Muscle of arm (tissue), 12 donors: ENCODE data around the gene RGMA. TPM values are rescaled to one million over a fixed set of nuclear protein-coding genes. Genes with fewer than 3 reads are reported as not detected.

Source experiments
- DNase-seq: peaks from one replicate; pipeline ENCODE4 v3.0.0-alpha.2; 2013
- polyA plus RNA-seq, 12 donors: library from polyadenylated mRNA; unstranded; fragments of 120-200 nt; gene quantifications; one replicate each; pipeline ENCODE4 v1.2.1, GENCODE V29; 2013; ENCODE audit not compliant: insufficient read length in 12 of 12

The RGMA gene
- polyA plus RNA-seq, 12 donors: 42.9 to 90.9 (median 58.4) TPM; not detected in 1

DNA sequence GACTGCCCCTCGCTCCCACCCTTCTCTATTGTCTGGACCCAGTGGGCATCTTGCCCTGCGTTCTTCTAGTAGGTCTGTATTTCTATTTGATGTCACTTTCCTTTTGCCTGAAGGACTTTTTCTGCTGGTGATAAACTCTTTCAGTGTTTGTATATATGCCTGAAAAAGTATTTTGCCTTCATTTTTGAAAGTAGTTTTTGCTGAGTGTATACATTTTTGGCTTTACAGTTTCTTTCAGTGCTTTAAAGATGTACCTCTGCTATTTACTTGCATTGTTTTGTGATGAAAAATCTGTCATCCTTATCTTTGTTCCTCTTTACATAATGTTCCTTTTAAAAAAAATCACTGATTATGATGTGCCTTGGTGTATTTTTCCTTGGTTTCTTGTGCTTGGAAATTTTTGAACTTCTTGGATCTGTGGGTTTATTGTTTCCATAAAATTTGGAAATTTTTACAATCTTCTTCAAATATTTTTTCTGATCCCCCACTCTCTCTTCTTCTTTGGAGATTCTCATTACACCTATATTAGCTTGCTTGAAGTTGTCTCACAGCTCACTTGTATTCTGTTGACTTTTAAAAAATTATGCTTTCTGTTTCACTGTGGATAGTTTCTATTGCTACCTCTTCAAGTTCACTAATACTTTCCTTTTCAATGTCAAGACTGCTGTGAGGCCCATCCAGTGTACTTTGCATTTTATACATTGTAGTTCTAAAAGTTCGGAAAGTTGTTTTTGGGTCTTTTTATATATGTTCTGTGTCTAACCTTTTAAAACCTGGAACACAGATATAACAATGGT lies 67.8 kb downstream of the RGMA start:
- DNase-seq: no peak

DNA sequence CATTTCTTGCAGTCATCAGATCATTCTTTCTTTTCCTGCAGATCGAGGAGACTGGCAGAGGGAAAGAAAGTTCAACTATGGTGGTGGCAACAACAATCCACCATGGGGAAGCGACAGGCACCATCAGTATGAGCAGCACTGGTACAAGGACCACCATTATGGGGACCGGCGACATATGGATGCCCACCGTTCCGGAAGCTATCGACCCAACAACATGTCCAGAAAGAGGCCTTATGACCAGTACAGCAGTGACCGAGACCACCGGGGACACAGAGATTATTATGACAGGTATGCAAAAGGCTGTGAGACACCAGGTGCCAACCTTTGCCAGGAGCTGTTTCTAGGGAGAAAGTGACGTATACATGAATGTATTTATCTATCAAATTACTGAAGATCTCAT lies 69.0 kb downstream of the RGMA start:
- DNase-seq: no peak

DNA sequence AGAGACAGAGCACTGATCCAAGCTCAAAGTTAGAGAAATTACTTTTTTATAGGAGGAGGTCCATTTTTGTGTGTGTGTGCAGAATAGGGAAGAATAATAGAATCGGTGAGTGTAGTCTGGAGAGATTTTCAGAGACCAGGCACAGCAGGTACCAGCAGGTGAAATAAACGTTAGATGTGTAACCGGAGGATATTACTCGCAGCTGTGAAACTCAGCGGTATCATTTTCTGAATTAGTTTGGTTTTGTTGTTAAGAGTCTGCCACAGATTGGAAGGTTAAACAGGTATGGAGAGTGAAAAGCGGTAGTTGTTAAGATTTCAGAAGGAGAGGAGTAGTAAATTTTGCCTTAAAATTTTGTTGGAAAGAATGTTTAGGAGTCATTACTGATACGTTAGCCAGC lies 69.9 kb downstream of the RGMA start:
- no peak for DNase-seq

DNA sequence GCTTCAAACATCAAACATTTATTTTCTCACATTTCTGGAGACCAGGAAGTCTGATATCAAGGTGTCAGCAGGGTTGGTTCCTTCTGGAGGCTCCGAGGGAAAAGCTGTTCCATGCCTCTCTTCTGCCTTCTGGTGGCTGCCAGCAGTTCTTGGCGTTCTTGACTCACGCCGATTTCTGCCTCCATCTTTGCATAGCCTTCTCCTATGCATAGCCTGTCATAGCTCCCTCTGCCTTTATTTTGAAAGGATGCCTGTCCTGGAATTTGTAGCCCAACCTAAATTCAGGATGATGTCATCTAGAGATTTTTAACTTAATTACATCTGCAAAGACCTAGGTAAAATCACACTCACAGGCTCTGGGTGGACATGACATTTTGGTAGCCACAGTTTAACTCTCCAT lies 70.4 kb downstream of the RGMA start:
- no peak for DNase-seq

- no peak for DNase-seq
These were observed 71.5 kb downstream of the RGMA start for GRCh38 chr15:93017526-93017925.

- no peak for DNase-seq
These were observed 76.2 kb downstream of the RGMA start for GRCh38 chr15:93012786-93013185.

- DNase-seq: no peak
These were observed 81.0 kb downstream of the RGMA start for GRCh38 chr15:93007994-93008393.

GRCh38 chr15:93005133-93005532 lies 83.9 kb downstream of the RGMA start:
- no peak for DNase-seq

DNA sequence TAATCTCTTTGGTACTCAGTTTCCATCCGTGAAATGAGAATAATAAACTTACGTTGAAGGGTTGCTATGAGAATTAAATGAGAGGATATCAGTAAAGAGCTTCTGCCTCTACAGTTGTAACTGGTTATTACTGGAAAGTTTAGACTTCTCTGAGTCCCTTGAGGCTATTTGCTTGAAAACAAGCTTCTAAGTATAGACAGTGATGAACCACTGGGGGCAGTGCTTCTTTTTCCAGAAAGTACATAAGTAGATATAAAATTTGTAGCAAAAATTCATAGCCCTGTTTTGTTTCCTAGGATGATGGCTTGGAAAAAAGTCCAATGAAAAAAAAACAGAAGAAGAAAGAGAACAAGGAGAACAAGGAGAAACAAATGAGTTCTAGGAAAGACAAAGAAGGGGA lies 87.1 kb downstream of the RGMA start:
- DNase-seq: no peak

DNA sequence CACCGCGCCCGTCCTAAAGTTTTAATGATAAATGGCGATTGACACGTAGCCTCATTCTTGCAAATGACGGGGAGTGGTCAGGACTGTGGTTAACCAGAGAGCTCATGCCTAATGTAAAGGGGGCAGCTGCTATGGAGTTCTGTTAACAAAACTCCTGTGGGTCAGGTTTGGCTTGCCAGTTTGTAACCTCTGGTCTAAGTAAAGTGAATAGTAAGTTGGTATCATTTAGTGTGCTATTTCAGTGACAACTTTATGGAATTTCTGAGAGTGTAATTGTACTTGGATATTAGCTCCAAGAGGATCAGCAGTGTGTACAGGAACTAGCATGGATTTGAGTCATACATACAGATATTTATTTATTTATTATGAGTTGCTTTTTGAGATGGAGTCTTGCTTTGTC lies 87.9 kb downstream of the RGMA start:
- no peak for DNase-seq

- no peak for DNase-seq
These were observed 91.2 kb downstream of the RGMA start for GRCh38 chr15:92997821-92998220.

- no peak for DNase-seq
These were observed 96.3 kb downstream of the RGMA start for GRCh38 chr15:92992720-92993119.

- no peak for DNase-seq
These were observed 99.0 kb downstream of the RGMA start for GRCh38 chr15:92990031-92990430.

DNA sequence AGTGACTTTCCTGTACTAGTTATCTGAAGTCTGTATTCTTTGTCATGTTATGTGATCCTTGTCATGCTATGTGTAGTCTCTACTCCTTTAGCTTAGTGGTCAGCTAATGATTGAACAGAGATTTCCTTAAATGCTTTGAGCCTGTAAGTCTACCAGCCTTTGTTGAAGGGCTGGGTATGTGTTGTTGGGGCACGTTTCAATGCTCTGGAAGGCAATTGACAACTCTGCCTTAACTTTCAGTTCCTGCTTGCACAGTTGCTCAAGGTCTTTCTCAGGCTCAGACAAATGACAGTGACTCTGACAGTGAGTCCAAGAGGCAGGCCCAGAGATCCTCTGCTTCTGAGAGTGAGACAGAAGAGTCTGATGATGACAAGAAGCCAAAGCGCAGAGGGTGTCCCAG lies 99.5 kb downstream of the RGMA start:
- no peak for DNase-seq

Other genes starting within 250 kb of the RGMA start
- gene CHD2, start 188.9 kb downstream of the RGMA start, polyA plus RNA-seq: 100 to 1,000 TPM in 2 of 12 donors, 10 to 100 TPM in 9, not detected in 1; 50.6 to 133 (median 63.7) TPM